HG03558 (cell line): Measurements from ENCODE around the gene ASB14.

ENCODE experiments used
- ATAC-seq: cut with Tn5 transposase; IDR thresholded peaks from one replicate; pipeline ENCODE4 v1.9.1; 2021; ENCODE audit warnings: moderate number of reproducible peaks; ENCODE audit not compliant: unreplicated experiment; ENCODE audit errors: extremely low read depth

ASB14 gene

DNA sequence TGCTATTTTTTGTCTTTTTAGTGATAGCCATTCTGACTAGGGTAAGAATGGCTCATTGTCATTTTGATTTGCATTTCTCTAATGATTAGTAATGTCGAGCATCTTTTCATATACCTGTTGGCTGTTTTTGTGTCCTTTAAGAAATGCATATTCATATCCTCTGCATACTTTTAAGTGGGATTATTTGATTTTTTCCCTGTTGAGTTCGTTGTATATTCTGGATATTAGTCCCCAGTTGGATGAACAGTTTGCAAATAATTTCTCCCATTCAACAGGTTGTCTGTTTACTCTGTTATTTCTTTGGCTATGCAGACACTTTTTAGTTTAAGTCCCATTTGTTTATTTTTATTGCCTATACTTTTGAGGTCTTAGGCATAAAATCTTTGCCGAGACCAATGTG, 30.6 kb downstream of the ASB14 start:
- ATAC-seq: no peak

DNA sequence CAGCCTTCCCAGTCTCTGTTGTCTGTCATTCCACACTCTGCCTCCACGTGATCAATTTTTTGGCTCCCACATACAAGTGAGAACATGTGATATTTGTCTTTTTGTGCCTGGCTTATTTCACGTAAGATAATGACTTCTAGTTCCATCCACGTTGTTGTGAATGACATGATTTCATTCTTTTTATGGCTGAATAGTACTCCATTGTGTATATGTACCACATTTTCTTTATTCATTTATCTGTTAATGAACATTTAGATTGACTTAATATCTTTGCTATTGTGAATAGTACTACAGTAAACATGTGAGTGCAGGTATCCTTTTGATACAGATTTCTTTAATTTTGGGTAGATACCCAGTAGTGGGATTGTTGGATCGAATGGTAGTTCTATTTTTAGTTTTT, 31.4 kb downstream of the ASB14 start:
- ATAC-seq: no peak

DNA sequence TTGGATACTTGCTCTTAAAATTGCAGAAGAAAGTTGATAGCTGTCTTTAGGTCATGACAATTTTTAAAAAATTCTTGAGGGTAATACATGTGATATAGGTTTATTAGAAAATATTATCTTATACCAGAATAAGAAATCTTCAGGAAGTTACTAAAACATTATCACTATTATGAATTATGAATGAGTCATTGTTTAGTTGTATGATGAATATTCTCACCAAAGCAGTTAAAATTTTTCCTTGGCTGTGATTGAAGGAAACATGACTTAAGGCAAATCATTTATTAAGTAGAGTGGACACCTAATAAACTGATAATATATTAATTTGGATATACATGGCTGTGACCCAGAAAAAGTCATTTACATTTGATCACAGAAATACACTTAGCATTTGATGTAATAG, 34.8 kb downstream of the ASB14 start:
- no peak for ATAC-seq

DNA sequence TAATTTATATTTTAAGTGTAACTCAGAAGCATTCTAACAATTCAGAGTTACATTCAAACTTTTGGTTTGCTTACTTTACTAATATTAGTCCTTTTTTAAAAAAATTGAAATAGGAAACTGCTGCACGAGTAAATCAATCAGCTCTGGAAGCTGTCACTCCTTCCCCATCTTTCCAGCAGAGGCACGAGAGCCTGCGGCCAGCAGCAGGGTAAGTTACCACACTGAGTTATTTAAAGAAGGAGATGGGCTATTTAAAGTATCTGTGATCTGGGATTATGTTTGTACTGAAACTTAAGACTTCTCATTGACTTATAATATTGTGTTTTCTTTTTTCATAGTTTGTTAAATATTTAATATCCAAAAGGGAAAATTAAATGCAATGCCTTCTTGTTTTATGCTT, 35.6 kb downstream of the ASB14 start:
- ATAC-seq: no peak

DNA sequence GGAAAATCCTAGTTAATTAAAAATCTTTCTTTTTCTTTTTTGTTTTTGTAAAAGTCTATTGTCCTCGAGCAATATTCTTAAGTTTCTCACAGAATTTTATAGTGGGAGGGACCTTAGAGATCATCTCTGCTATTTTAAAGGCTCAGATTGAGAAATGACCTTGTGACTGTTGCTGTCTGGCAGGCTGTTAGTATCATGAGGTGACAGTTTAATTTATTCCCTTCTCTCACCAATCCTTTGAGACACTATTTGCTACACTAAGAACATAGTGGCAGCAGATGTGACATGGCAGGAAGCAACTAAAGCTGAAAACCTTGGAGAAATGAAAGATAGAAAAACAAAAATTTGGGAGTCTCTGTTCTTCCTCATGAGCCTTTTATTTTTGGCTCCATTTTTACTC, 40.1 kb downstream of the ASB14 start:
- no peak for ATAC-seq

DNA sequence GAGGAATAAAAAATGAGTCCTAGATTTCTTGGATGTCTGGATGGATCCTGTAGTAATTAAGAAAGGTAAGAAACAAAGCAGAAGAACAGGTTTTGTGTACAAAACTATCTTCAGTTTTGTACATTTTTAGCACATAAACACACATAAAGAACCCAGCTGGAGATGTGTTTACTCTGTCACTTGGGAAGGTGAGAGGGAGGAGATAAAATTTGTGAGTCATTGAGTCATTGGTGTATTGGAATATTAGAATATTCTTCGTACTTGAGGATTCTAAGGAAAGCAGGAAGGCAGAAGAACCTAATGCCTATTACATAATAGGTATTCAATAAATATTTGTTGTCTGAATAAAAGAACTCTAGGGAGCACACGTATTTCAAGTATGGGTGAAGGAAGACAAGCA, 47.5 kb downstream of the ASB14 start:
- no peak for ATAC-seq

DNA sequence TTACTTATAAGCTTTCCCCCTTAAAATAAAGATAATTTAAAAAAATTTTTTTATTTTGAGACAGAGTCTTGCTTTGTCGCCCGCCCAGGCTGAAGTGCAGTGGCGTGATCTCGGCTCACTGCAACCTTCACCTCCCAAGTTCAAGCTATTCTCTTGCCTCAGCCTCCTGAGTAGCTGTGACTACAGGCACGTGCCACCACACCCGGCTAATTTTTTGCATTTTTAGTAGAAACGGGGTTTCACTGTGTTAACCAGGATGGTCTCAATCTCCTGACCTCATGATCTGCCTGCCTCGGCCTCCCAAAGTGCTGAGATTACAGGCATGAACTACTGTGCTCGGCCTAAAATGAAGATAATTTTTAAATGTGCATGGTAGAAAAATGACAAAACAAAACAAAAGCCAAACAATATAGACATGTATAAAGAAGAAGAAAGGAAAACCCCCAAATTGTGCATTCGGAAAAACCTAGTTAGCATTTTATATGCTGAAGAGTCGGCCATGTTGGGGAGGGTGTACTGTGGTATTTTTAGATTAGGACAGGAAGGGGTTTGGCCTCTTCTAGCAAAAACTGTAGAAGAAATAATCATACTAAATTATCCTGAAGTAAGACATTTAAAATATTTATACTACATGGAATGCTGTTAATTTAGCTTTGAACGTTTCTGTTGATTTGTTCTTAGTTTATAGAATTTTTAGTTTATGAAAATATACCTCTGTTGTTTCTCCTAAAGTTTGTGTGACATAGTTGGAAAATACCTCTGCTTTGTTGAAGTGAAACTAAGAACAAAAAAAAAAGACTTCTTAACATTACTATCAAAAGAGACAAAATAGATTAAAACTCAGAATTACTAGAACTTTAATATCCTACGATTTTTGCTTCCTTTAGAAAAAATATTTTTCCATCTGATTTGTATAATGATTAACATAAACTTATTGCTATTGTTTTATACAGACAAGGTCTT, 57.6 kb downstream of the ASB14 start:
- no peak for ATAC-seq

DNA sequence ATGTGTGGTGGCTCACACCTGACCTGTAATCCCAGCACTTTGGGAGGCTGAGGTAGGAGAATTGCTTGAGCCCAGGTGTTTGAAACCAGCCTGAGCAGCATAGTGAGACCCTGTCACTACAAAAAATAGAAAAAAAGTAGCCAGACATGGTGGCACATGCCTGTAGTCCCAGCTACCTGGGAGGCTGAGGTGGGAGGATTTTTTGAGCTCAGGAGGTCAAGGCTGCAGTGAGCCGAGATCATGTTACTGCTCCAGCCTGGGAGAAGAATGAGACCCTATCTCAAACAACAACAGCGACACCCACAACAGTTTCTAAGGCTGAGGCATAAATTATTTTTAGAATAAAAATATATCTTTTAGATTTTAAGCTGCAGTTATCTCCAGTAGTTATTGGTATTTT, 58.7 kb downstream of the ASB14 start:
- no peak for ATAC-seq

DNA sequence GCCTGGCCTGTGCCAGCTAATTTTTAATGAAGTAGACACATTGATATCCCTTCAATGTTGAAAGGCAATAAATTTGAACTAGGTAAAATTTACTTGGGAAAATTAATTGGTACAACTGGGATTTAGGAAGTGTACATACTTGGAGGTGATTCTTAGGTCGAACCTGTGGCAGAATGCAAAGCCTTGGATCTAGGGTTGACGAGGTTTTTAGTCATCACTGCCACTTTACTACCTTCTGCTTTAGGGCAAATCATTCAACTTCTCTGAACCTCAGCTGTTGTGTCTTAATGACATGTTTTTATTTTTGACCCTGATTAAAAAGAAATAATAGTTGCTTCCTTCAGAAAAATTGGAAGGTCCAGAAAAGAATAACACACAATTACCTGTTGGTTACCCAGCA, 62.5 kb downstream of the ASB14 start:
- no peak for ATAC-seq

DNA sequence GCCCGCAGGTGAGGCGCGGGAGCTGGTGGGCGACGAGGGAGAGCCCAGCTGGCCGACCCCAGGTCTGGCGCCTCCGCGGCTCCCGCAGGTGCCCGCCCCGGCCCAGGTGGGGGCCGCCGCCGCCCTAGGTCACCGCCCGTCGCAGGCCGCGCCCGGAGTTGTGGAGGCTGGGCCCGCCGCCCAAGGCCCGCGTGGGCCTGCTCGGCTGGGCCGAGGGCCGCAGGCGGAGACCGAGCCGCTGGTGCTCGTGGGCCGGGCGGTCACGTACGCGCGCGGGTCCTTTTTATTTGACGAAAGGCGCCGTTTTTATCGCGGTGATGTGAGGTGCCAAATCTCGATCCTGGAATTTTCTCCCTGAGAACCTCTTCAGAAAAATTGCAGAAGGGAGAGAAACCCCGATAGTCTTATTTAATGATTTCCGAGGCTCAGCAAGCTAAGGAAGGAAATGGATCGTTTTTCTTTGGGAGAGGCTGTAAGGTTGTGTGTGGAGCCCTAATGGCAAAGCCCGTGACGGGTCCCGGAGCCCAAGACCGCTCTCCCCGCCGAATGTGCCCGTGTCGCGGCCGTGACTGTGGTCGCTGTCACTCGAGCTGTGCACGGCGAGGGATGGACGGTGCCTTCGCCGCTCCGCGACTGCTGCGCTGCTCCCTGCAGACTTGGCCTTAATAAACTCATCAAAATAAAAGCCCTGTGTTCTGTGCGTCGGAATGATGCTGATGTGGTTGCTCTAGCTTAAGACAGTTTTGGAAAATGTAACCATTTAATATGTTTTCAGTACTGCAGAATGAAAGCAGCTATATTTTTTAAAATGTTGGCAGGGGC, 64.3 kb downstream of the ASB14 start:
- ATAC-seq: peak; percentile 10

DNA sequence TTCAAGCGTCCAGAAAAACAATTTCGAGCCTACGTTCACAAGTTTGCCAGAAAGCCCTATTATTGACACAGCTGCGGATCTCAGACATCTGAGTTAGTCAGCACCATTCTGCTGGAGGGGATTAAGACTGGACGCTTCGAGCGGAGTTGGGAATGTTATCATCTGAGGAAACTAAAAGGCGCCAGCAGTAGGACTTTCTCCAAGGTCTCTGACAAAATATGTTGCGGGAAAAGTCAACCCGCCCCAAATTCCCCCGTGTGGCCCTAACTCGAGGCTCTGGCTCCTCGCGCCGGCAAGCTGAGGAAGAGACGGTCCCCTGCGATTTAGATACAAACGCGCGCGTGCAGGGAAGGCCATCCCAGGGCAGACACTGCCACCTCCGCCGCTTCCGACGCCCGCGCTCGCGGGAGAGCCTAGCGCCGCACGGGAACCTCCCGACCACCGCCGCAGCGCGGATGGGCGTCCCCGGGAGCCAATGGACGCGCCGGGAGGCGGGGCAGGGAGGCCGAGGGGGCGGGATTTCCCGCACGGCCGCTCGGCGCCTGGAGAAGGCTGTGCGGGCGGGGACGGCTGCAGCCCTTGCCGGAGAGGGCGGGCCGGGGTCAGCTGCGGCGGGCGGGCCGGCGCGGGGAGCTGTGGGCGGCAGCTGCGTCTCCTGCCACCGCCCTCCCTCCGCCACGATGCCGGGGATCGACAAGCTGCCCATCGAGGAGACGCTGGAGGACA, 65.1 kb downstream of the ASB14 start, which contains the start of gene APPL1:
APPL1 (plus strand) TSS at position 526 of the 726 bp plus-strand sequence; CDS start at position 681, 155 bp downstream.
- peak; percentile 75 for ATAC-seq

DNA sequence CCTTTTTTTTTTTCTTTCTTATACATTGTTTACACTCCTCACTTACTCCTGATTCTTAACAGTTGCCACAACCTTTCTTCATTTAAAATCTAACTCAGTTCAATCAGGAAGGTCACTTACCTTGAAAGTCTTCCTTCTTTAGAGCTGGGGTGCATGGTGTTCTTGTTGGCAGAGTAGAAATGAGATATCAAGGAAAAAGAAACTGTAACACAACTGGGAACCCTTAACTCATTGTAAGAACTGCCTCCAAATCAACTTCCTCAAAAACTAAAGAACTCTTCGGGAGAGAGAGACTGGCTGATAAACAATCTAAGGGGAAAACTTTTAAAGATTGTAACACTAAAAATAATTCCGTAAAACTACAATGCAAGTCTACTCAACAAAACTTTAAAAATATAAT, 66.3 kb downstream of the ASB14 start:
- ATAC-seq: no peak

DNA sequence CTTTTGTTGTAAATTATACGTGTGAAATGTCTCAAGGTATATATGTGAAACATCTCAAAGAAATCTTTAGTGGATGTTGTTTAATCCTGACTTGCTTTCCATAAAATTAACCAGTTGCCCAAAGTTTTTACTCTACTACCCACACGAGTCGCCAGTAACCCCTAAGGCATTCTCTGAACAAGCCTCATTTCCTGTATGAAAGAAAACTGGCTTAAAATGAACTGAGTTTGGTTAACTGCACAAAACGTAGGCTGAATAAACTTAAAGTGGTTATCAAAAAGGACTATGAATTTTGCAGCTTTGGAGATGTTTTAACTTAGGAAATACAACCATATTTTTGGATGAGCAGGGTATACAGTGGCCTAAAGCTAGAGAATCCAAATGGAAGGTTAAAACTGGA, 67.6 kb downstream of the ASB14 start:
- ATAC-seq: no peak

DNA sequence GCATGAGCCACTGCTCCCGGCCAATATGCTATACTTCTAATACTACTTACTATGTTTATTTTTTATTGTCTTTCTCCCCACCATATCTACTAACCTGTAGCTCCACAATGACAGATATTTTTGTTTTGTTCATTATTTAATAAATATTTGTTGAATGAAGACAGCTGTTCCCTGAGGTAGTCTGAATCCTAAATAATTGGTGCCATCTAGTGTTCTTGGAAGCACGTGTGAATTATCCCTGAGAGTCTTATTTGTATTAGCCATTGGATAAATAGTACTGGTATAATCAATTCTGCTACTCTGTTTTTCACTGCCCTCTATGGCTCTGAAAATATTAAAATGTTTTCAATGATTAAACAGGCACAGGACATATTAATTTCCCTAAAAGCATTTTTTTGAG, 70.6 kb downstream of the ASB14 start:
- ATAC-seq: no peak
